ENCODE measurements around the gene LBH.

LBH gene

GRCh38 chr2:30197570-30198192 is 33.7 kb upstream of the LBH start:
- Histone ChIP-seq H3K36me3 (ENCODE audit: control insufficient read depth, insufficient read depth, low read length) (no peaks in the 10 kb centered on the region), H3K27me3 (ENCODE audit: control insufficient read depth, insufficient read depth, low read length) (no peaks in the 10 kb centered on the region), H3K4me1 (ENCODE audit: control insufficient read depth, insufficient read depth, low read length) (no peaks in the 10 kb centered on the region), H3K9ac (ENCODE audit: low read depth, low read length) (no peak overlapping the region), H3K4me3 (ENCODE audit: low read depth, low read length) (no peak overlapping the region), H3K9me3 (ENCODE audit: control insufficient read depth, insufficient read depth, low read length) (no peaks in the 10 kb centered on the region), H3K27ac (ENCODE audit: low read depth, low read length) (no peak overlapping the region)

DNA sequence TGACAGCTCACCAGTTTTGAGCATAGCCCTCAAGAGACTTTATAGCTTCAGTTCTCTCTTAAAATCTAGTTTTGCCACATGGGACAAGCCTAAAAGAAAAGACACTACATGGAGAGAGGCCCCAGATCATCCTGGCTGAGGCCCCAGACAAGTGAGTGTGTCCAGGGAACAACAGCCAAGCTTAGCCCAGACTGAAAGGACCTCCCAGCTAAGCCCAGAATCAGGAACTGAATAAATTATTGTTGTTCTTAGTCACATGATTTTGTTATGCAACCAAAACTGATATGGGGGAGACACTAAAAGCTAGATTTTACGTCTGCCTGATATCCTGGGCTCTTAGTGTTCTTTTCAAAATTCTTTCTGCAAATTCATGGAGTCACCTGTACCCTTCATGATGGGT is 29.3 kb upstream of the LBH start:
- Histone ChIP-seq H3K4me1 (ENCODE audit: control insufficient read depth, insufficient read depth, low read length) (no peaks in the 10 kb centered on the region), H3K27me3 (ENCODE audit: control insufficient read depth, insufficient read depth, low read length) (no peaks in the 10 kb centered on the region), H3K27ac (ENCODE audit: low read depth, low read length) (no peak overlapping the region), H3K9ac (ENCODE audit: low read depth, low read length) (no peak overlapping the region), H3K36me3 (ENCODE audit: control insufficient read depth, insufficient read depth, low read length) (no peaks in the 10 kb centered on the region), H3K4me3 (ENCODE audit: low read depth, low read length) (no peak overlapping the region), H3K9me3 (ENCODE audit: control insufficient read depth, insufficient read depth, low read length) (no peaks in the 10 kb centered on the region)

DNA sequence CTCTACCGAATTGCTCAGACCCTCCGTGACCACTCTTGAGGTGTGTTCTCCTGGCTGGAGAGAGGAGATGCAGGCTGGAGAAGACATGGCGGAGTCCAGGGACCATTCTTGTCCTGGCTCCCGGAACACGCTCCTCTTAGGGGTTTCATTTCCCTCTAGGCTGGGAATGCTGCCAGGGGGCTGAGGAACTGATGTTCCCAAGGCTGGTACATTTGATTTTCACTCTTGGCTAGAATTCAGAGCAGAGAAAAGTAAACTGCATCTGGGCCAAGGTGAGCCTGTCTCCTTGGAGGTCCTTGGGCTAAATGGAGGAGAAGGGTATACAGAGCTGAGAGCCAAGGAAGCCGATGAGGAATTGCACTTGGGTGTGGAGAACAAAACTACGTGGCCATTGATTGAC is 28.2 kb upstream of the LBH start:
- H3K9me3 ChIP-seq (ENCODE audit: control insufficient read depth, insufficient read depth, low read length), result no peaks in the 10 kb centered on the region
- no peak overlapping the region for H3K4me3 ChIP-seq (ENCODE audit: low read depth, low read length)
- no peaks in the 10 kb centered on the region for H3K27me3 ChIP-seq (ENCODE audit: control insufficient read depth, insufficient read depth, low read length)
- H3K27ac ChIP-seq (ENCODE audit: low read depth, low read length), result no peak overlapping the region
- H3K4me1 ChIP-seq (ENCODE audit: control insufficient read depth, insufficient read depth, low read length), result no peaks in the 10 kb centered on the region
- H3K36me3 ChIP-seq (ENCODE audit: control insufficient read depth, insufficient read depth, low read length), result no peaks in the 10 kb centered on the region
- H3K9ac ChIP-seq (ENCODE audit: low read depth, low read length), result no peak overlapping the region

DNA sequence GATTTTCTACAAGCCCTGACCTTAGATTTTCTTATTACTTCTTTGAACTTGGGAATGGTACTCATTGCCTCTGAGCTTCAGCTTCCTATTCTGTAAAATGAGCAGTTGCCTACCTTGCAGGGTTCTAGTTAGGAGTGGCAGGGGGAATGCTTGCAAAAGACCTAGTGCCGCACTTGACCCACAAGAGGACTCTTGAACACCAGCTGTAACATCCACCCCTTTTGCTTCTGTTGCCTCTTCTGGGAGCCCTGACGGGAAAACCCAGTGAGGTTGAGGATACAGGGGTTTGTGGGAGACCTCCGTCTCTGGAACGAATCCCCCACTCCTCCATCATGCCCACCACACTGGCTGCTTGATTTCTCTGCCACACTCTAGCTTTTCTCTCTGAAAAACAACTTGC is 27.1 kb upstream of the LBH start:
- Histone ChIP-seq H3K9ac (ENCODE audit: low read depth, low read length) (no peak overlapping the region), H3K9me3 (ENCODE audit: control insufficient read depth, insufficient read depth, low read length) (no peaks in the 10 kb centered on the region), H3K36me3 (ENCODE audit: control insufficient read depth, insufficient read depth, low read length) (no peaks in the 10 kb centered on the region), H3K27ac (ENCODE audit: low read depth, low read length) (no peak overlapping the region), H3K4me1 (ENCODE audit: control insufficient read depth, insufficient read depth, low read length) (peaks cover 5% of the 10 kb centered on the region), H3K27me3 (ENCODE audit: control insufficient read depth, insufficient read depth, low read length) (no peaks in the 10 kb centered on the region), H3K4me3 (ENCODE audit: low read depth, low read length) (no peak overlapping the region)

DNA sequence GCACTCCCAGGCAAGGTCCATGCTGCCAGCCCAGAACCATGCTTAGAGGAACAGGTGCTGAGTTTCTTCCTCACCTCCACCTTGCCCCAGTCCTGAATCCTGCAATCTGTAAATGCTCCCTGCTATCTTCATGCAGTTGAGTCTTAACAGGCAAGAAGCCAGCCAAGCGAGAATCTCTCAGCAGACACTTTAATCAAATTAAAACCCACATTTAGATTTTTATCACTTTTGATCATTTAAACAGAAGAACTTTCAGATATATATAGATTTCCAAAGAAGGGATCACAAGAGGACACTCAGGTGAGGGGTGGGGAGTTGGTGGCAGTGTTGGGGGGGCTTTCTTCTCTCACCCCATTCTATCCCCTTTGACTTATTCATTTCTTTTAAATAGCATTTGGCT is 25.9 kb upstream of the LBH start:
- Histone ChIP-seq H3K27me3 (ENCODE audit: control insufficient read depth, insufficient read depth, low read length) (no peaks in the 10 kb centered on the region), H3K4me3 (ENCODE audit: low read depth, low read length) (no peak overlapping the region), H3K9ac (ENCODE audit: low read depth, low read length) (no peak overlapping the region), H3K27ac (ENCODE audit: low read depth, low read length) (no peak overlapping the region), H3K4me1 (ENCODE audit: control insufficient read depth, insufficient read depth, low read length) (peaks cover 5% of the 10 kb centered on the region), H3K9me3 (ENCODE audit: control insufficient read depth, insufficient read depth, low read length) (no peaks in the 10 kb centered on the region), H3K36me3 (ENCODE audit: control insufficient read depth, insufficient read depth, low read length) (no peaks in the 10 kb centered on the region)

DNA sequence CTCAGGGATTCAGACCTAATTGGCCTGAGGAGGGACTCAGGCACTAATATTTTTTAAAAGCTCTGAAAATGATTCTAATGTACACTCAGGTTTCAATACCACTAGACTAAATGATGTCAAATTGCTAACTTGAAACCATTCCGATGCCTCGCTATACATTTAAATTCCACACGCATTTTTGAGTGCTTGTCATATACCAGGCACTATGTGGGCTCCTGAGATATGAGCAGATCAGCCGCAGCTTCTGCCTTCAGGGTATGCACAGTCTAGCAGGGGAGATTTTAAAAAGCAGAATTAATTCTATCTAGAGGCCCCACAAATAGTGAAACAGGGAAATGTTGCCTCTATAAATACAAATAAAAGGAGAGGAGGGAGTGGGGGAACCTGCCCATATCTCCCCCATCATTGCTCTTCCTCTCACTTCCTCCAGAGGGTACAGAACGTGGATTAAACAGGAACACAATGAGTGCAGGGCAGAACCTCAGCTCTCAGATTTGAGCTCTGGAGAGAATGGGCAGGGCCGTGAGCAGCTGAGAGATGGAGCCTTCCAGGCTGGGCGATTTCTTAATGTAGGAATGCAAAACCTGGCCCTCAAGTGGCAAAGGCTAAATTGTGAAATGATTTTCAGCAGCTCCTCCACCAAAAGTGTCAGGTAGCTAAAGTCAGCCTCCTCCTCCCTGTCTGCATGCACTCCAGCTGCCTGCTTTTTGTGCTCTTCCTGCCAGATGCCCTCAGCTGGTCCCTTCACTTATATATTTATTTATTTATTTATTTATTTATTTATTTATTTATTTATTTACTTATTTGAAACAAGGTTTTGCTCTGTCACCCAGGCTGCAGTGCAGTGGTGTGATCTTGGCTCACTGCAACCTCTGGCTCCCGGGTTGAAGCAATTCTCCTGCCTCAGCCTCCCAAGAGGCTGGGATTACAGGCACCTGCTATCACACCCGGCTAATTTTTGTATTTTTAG is 24.6 kb upstream of the LBH start:
- Histone ChIP-seq H3K4me1 (ENCODE audit: control insufficient read depth, insufficient read depth, low read length) (peaks cover 5% of the 10 kb centered on the region), H3K9ac (ENCODE audit: low read depth, low read length) (no peak overlapping the region), H3K36me3 (ENCODE audit: control insufficient read depth, insufficient read depth, low read length) (no peaks in the 10 kb centered on the region)

GRCh38 chr2:30208453-30208852 is 22.9 kb upstream of the LBH start:
- no peak overlapping the region for H3K9ac ChIP-seq (ENCODE audit: low read depth, low read length)
- H3K4me1 ChIP-seq (ENCODE audit: control insufficient read depth, insufficient read depth, low read length), result peaks cover 5% of the 10 kb centered on the region
- H3K4me3 ChIP-seq (ENCODE audit: low read depth, low read length), result no peak overlapping the region
- H3K36me3 ChIP-seq (ENCODE audit: control insufficient read depth, insufficient read depth, low read length), result no peaks in the 10 kb centered on the region
- no peaks in the 10 kb centered on the region for H3K9me3 ChIP-seq (ENCODE audit: control insufficient read depth, insufficient read depth, low read length)
- no peaks in the 10 kb centered on the region for H3K27me3 ChIP-seq (ENCODE audit: control insufficient read depth, insufficient read depth, low read length)
- peak overlapping the region; percentile 4 for H3K27ac ChIP-seq (ENCODE audit: low read depth, low read length)

More for the DNA sequence above, 24.6 kb upstream of the LBH start:
- H3K4me3 ChIP-seq (ENCODE audit: low read depth, low read length), result no peak overlapping the region
- no peak overlapping the region for H3K27ac ChIP-seq (ENCODE audit: low read depth, low read length)
- H3K27me3 ChIP-seq (ENCODE audit: control insufficient read depth, insufficient read depth, low read length), result no peaks in the 10 kb centered on the region
- no peaks in the 10 kb centered on the region for H3K9me3 ChIP-seq (ENCODE audit: control insufficient read depth, insufficient read depth, low read length)

- no peaks in the 10 kb centered on the region for H3K9me3 ChIP-seq (ENCODE audit: control insufficient read depth, insufficient read depth, low read length)
- H3K27me3 ChIP-seq (ENCODE audit: control insufficient read depth, insufficient read depth, low read length), result no peaks in the 10 kb centered on the region
- no peak overlapping the region for H3K4me3 ChIP-seq (ENCODE audit: low read depth, low read length)
- no peak overlapping the region for H3K9ac ChIP-seq (ENCODE audit: low read depth, low read length)
- H3K4me1 ChIP-seq (ENCODE audit: control insufficient read depth, insufficient read depth, low read length), result peaks cover 5% of the 10 kb centered on the region
- no peaks in the 10 kb centered on the region for H3K36me3 ChIP-seq (ENCODE audit: control insufficient read depth, insufficient read depth, low read length)
- H3K27ac ChIP-seq (ENCODE audit: low read depth, low read length), result no peak overlapping the region
Observed at GRCh38 chr2:30209227-30209626, 22.1 kb upstream of the LBH start.

DNA sequence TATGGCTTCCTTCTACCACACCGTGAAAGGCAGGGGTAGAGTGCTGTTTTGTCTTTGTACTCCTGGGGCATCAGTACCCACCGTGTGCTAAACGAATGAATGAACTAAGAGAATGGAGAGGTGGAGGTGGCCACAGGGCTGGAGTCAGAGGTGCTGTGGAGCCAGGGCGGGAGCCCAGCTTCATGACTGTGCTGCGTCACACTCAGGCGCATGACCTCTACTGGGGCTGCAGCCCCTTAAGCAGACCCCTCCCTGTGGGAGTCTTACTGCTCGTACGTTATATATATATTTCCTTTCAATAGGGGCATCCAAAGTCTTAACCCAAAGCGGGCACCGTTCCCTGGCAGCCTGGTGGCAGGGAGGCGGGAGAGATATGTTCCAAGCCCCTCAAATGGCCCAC is 18.0 kb upstream of the LBH start:
- no peaks in the 10 kb centered on the region for H3K27me3 ChIP-seq (ENCODE audit: control insufficient read depth, insufficient read depth, low read length)
- H3K36me3 ChIP-seq (ENCODE audit: control insufficient read depth, insufficient read depth, low read length), result no peaks in the 10 kb centered on the region
- no peak overlapping the region for H3K27ac ChIP-seq (ENCODE audit: low read depth, low read length)
- no peak overlapping the region for H3K9ac ChIP-seq (ENCODE audit: low read depth, low read length)
- peaks cover 13% of the 10 kb centered on the region for H3K4me1 ChIP-seq (ENCODE audit: control insufficient read depth, insufficient read depth, low read length)
- H3K9me3 ChIP-seq (ENCODE audit: control insufficient read depth, insufficient read depth, low read length), result no peaks in the 10 kb centered on the region
- no peak overlapping the region for H3K4me3 ChIP-seq (ENCODE audit: low read depth, low read length)

DNA sequence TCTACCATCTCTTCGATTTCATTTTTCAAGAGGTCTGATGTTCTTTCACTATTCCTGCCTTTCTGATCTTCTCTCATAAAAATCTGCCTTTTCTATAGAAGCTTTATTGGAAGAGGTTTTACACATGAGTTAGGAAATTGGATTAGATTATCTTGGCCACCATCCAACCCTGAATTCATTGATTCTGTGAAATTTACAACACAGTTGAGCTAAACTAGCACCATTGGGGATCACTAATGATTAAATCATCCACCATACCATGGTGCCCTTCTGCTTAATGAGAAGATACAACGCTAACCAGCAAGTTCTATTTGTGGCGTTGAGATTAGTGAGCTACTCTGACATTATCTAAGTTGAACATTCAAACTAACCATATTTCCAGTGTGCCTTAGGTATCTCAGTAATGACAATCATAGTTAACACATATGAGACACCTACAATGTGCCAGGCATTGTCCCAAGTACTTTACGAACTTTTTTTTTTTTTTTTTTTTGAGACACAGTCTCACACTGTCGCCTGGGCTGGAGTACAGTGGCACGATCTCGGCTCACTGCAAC is 17.3 kb upstream of the LBH start:
- no peaks in the 10 kb centered on the region for H3K27me3 ChIP-seq (ENCODE audit: control insufficient read depth, insufficient read depth, low read length)
- no peaks in the 10 kb centered on the region for H3K9me3 ChIP-seq (ENCODE audit: control insufficient read depth, insufficient read depth, low read length)
- H3K4me3 ChIP-seq (ENCODE audit: low read depth, low read length), result no peak overlapping the region

DNA sequence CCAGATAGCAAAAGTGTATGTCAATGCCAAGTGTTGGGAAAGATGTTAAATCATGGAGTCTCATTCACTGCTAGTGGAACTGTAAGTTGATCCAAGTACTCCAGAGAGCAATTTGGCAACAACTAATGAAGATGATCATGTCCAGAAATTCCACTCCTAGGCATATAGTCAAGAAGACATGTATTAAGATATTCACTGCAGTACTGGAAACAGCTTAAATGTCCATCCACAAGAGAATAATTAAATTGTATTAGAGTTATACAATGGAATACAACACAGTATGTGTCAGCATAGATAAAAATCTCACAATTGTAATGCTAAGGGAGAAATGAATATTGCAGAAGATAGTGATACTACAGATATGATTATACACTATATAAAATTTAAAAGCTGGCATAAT is 15.2 kb upstream of the LBH start:
- Histone ChIP-seq H3K4me1 (ENCODE audit: control insufficient read depth, insufficient read depth, low read length) (peaks cover 15% of the 10 kb centered on the region; the same call in 1 of the 2 replicates), H3K9me3 (ENCODE audit: control insufficient read depth, insufficient read depth, low read length) (no peaks in the 10 kb centered on the region), H3K36me3 (ENCODE audit: control insufficient read depth, insufficient read depth, low read length) (no peaks in the 10 kb centered on the region), H3K27ac (ENCODE audit: low read depth, low read length) (no peak overlapping the region), H3K27me3 (ENCODE audit: control insufficient read depth, insufficient read depth, low read length) (no peaks in the 10 kb centered on the region), H3K9ac (ENCODE audit: low read depth, low read length) (no peak overlapping the region), H3K4me3 (ENCODE audit: low read depth, low read length) (no peak overlapping the region)

More for the DNA sequence above, 17.3 kb upstream of the LBH start:
- peaks cover 13% of the 10 kb centered on the region for H3K4me1 ChIP-seq (ENCODE audit: control insufficient read depth, insufficient read depth, low read length)
- no peaks in the 10 kb centered on the region for H3K36me3 ChIP-seq (ENCODE audit: control insufficient read depth, insufficient read depth, low read length)
- H3K27ac ChIP-seq (ENCODE audit: low read depth, low read length), result no peak overlapping the region
- H3K9ac ChIP-seq (ENCODE audit: low read depth, low read length), result no peak overlapping the region
